ENCODE results near the gene TRIM50. TPM values are rescaled to one million over a fixed set of nuclear protein-coding genes. Genes with fewer than 3 reads are reported as not detected.

Gene TRIM50
- total RNA-seq, 4 donors from 2014 or later, result 0.41 TPM; not detected in 3

GRCh38 chr7:73351447-73352167 is 23.7 kb upstream of the TRIM50 start:
- no peak for DNase-seq
- peaks cover 4 to 8% of the 10 kb centered on the region in 2 donors for H3K4me1 ChIP-seq
- in situ Hi-C loops (cut with MboI; ENCODE audit: low sequenced_read_pairs in 4 of 4) (no loop called here), intact Hi-C loops (cut with DNase I; ENCODE audit: low total_unique reads) (no loop called here)
- no peaks in the 10 kb centered on the region for H3K36me3 ChIP-seq
- no peak overlapping the region for H3K4me3 ChIP-seq
- TF ChIP-seq CTCF (IDR thresholded peaks at IDR 0.05 in 4 of 5, conservative IDR thresholded peaks at IDR 0.05 in 1 of 5), result no peak
- TF ChIP-seq POLR2A (IDR thresholded peaks at IDR 0.05), result no peak
- no peaks in the 10 kb centered on the region for H3K27me3 ChIP-seq
- ATAC-seq, result no peak
- H3K27ac ChIP-seq, result no peak overlapping the region
- H3K9me3 ChIP-seq, result no peaks in the 10 kb centered on the region

GRCh38 chr7:73350306-73351068 is 22.6 kb upstream of the TRIM50 start:
- Histone ChIP-seq H3K36me3 (no peaks in the 10 kb centered on the region), H3K4me1 (peaks cover 4 to 8% of the 10 kb centered on the region in 2 donors), H3K27me3 (no peaks in the 10 kb centered on the region), H3K9me3 (no peaks in the 10 kb centered on the region), H3K4me3 (no peak overlapping the region), H3K27ac (peak overlapping the region in 1 of 4 donors; percentile 47)
- no peak for DNase-seq
- in situ Hi-C loops (cut with MboI; ENCODE audit: low sequenced_read_pairs in 4 of 4) (no loop called here), intact Hi-C loops (cut with DNase I; ENCODE audit: low total_unique reads) (no loop called here)
- no peak for TF ChIP-seq CTCF (IDR thresholded peaks at IDR 0.05 in 4 of 5, conservative IDR thresholded peaks at IDR 0.05 in 1 of 5)
- ATAC-seq, result no peak

- Histone ChIP-seq H3K36me3 (no peaks in the 10 kb centered on the region), H3K4me1 (peaks cover 4 to 8% of the 10 kb centered on the region in 2 donors), H3K27ac (no peak overlapping the region), H3K27me3 (no peaks in the 10 kb centered on the region), H3K9me3 (no peaks in the 10 kb centered on the region), H3K4me3 (no peak overlapping the region)
- intact Hi-C loops (cut with DNase I; ENCODE audit: low total_unique reads), result no loop called here
- ATAC-seq, result no peak
- in situ Hi-C loops (cut with MboI; ENCODE audit: low sequenced_read_pairs in 4 of 4), result loop anchor here in 2 of 4 donors (10.0 kb wide), 1 partner anchor 95 kb away; no protein-coding TSS in a partner anchor
- TF ChIP-seq POLR2A (IDR thresholded peaks at IDR 0.05) (no peak), CTCF (IDR thresholded peaks at IDR 0.05 in 4 of 5, conservative IDR thresholded peaks at IDR 0.05 in 1 of 5) (no peak)
- DNase-seq, result no peak
Measured at GRCh38 chr7:73349763-73350162, 21.9 kb upstream of the TRIM50 start.

- intact Hi-C loops (cut with DNase I; ENCODE audit: low total_unique reads), result no loop called here
- no peak for TF ChIP-seq POLR2A (IDR thresholded peaks at IDR 0.05)
- no peak for TF ChIP-seq CTCF (IDR thresholded peaks at IDR 0.05 in 4 of 5, conservative IDR thresholded peaks at IDR 0.05 in 1 of 5)
- H3K4me3 ChIP-seq, result no peak overlapping the region
- in situ Hi-C loops (cut with MboI; ENCODE audit: low sequenced_read_pairs in 4 of 4), result loop anchor here in 2 of 4 donors (10.0 kb wide), 1 partner anchor 99 kb away; no protein-coding TSS in a partner anchor
- no peak overlapping the region for H3K27ac ChIP-seq
- peaks cover 4 to 7% of the 10 kb centered on the region in 2 donors for H3K4me1 ChIP-seq
- DNase-seq (no peak), ATAC-seq (no peak)
- no peaks in the 10 kb centered on the region for H3K36me3 ChIP-seq
- H3K27me3 ChIP-seq, result no peaks in the 10 kb centered on the region
- no peaks in the 10 kb centered on the region for H3K9me3 ChIP-seq
Measured at GRCh38 chr7:73345951-73346350, 18.1 kb upstream of the TRIM50 start.
